Fibroblast of skin of right quadriceps (primary cell): Measurements from ENCODE around the gene ITIH4.
A peak's percentile ranks its signal among the peaks of the same experiment; 100 is the strongest.
"Not testable (repeated sequence)": the region's sequence is repeated elsewhere in the genome, so short reads cannot be mapped to it uniquely, and the experiment has no call there.

Source experiments
- DNase-seq: peaks from one replicate; pipeline ENCODE4 v3.0.0-alpha.2; 2013

The ITIH4 gene

GRCh38 chr3:52779837-52780585, 50.5 kb downstream of the ITIH4 start:
- DNase-seq: no peak

DNA sequence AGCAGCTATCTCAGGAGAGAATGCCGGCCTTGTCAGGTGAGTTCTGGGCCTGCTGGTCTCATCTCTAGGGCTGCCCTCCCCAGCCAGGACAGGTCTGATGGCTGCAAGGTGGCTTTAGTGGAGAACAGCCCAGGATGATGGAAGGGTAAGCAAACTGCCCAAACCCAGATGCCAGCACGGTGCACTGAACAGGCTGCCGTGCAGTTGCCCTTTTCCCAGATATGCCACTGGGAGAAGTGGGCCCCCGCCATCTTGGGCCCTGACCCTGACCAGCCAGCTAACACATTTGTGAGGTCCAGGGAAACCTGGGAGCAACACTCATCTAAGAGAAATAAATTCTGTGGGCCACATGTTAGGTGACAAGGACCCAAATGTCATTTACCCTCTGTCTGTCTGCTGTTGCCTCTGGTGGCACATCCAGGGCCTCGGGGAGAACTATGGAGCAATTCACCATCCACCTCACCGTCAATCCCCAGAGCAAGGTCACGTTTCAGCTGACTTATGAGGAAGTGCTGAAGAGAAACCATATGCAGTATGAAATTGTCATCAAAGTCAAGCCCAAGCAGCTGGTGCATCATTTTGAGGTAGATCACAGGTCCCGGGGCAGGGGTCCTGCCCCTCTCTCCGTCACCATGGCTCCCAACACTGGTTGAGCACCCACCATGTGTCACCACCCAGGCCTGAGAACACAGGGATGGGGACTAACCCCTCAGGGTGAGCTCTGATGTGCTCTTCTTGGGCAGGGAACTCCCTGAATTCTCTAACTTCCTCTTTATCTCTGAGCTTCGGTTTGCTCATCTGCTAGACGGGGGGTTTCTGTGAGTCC, 51.2 kb downstream of the ITIH4 start:
- no peak for DNase-seq

- no peak for DNase-seq
Observed at GRCh38 chr3:52777959-52778805, 52.3 kb downstream of the ITIH4 start.

DNA sequence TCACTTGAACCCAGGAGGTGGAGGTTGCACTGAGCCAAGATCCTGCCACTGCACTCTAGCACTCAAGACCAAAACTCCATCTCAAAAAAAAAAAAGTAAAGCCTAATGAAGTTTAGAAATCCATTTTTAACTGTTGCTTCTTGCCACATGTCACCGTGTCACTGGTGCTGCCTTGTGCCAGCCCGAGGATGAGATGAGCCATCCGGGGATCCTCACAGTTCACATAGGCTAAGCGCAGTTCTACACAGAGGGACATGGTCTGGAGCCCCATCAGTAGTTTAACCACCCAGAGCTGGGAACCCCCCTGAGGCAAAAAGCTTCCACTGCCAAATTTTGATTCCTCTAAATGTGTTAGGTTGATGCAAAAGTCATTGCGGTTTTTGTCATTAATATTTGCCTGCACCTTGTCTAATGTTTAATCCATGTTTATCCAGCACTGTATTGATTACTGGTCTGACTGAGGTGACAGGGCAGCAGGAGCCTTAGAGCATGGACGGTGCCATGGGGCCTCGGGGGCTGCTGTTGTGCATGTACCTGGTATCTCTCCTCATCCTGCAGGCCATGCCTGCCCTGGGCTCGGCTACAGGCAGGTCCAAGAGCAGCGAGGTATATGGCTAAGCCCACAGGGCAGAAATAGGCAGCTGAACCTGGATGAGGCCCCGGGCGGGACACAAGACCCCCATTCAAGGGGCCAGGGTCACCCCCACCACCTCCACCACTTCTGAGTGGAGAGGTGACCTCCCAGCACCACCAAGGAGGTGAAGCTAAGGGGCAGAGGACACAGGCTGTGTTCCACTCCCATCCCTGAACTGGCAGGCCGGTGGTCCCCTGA, 53.1 kb downstream of the ITIH4 start, which contains the start of gene ITIH1:
Gene ITIH1 (plus strand): TSS at position 473 of the 832 bp plus-strand sequence. CDS start 17 bp downstream, at position 490.
- no peak for DNase-seq

DNA sequence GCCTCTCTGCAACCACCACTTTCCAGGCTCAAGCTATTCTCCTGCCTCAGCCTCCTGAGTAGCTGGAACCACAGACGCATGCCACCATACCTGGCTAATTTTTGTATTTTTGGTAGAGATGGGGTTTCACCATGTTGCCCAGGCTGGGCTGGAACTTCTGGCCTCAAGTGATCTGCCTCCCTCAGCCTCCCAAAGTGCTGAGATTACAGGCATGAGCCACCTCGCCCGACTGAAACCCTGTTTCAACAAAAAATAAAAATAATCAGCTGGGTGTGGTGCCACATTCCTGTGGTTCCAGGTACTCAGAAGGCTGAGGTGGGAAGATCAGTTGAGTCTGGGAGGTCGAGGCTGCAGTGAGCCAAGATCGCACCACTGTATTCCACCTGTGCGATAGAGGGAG, 54.0 kb downstream of the ITIH4 start:
- not testable (repeated sequence) for DNase-seq

DNA sequence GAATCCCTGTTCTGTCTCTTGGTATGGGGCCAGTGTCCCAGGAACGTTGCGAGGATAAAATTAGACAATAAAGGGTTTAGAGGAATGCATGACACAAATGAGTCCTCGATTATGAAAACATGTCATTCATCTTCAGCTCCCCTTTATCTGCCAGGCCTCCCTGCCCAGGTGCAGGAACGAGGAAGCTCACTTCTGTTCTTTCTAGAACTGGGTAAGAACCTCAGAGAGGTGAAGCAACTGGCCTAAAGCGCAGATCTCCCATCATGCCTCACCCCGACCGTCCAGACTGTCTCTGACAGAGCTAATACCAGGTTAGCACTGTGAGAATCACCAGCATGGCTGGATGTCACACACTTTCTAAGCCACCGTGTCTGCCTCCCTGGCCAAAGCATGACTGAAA, 54.6 kb downstream of the ITIH4 start:
- no peak for DNase-seq

GRCh38 chr3:52774901-52775864, 55.3 kb downstream of the ITIH4 start:
- DNase-seq: no peak

DNA sequence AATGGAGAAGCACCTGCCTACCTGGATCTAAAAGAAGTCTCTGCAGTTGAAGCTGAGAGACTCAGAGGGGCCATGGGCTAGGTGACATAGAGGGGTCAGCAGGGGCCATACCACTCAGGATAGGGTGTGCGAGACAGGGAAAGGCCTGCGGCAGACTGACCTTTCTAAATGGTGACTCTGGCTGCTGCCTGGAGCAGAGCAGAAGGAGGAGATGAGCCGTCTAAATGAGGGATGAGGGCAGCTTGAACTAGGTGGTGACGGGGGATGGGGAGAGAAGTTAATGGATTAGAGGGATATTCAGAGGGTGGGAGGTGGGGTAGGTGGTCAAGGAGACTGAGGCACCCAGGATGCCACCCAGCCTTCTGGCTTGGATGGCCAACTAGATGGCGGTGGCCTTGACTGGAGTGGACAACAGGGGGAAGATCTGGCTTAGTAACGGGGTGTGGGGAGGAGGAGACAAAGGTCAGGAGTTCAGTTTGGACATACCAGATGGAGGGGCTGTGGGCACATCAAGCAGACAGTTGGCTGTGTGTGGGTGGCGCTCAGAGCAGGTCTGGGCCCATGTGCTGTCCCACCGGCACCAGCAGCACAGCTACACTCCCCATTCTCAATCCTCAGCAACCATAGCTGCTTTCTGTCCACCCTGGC, 56.3 kb downstream of the ITIH4 start:
- DNase-seq: no peak

DNA sequence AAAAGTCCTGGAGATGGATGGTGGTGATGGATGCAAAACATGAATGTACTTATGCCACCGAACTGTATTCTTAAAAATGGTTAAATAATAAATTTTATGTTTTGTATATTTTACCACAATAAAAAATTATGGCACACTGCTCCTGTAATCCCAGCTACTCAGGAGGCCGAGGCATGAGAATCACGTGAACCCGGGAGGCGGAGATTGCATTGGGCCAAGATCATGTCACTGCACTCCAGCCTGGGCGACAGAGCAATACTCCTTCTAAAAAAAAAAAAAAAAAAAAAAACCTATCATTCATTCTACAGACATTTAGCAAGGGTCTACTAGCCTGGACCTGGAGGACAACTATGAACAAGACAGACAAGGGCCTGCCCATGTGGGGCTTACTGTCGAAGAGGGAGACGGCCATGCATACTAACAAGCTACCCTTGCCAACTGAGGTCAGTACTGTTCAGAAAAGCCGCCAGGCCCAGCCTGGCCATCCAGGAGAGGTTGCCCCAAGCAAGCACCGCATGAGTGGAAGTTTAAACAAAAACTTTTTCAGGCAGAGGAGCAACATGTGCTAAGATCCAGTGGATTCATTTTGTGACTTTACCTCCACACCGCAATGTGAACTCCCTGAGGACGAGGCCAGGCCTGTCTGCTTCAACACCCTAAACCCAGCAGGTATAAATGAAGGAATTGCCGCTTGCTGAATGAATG, 57.0 kb downstream of the ITIH4 start:
- DNase-seq: no peak

DNA sequence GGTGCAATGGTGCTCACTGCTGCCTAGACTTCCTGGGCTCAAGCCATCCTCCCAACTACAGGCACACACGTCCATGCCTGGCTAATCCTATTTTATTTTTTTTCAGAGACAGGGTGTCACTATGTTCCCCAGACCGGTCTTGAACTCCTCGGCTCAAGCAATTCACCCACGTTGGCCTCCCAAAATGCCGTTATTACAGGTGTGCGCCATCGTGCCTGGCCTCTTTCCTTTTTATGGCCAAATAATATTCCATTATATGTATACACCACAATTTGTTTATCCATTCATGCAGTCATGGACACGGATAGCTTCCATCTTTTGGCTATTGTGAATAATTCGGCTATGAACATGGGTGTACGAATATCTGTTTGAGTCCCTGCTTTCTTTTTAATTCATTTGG, 58.8 kb downstream of the ITIH4 start:
- DNase-seq: no peak

- DNase-seq: no peak
Observed at GRCh38 chr3:52771334-52771681, 59.2 kb downstream of the ITIH4 start.

- DNase-seq: peak; percentile 88
Observed at GRCh38 chr3:52770496-52771333, 59.8 kb downstream of the ITIH4 start, which contains the start of gene NEK4. NEK4 (minus strand) TSS chr3:52770940; CDS start chr3:52770746, 194 bp downstream.

DNA sequence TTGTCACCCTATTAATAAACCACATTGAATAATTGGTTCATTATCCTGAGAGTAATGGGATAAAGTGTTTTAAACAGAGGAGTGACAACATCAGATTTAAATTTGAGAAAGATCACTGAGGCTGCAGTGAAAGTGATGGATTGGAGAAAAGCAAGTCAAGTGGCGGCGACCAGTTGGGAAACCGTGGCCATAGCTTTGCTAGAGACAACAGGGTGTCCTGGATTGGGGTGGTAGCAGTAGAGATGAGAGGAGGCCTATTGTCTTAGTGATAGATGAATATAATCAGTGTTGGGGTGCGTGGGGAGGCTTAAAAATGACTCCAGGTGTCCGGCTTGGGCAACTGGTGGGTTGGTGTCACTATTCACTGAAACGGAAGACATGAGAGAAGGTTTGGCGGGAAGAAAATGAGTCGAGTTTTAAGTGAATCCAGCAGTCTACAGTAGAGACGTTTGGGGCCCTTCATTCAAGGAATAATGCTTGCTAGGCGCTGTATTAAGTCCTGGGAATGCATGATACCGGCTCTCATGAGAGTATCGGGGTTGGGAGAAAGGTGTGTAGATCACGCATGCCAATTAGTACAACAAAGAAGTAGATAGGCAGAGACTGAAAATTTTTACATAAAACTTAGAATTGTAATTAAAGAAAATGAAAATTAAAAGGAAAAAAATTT, 60.6 kb downstream of the ITIH4 start:
- DNase-seq: no peak

GRCh38 chr3:52763466-52763865, 67.0 kb downstream of the ITIH4 start:
- no peak for DNase-seq
